Stimulated activated naive CD8-positive, alpha-beta T cell treated with anti-CD3 and anti-CD28 coated beads, Interleukin-15, Interleukin-2, amounts not matched to agents 100 U/mL and 50 U/mL, for 24 hours (primary cell): ENCODE data around the gene CDC42EP1.
A peak's percentile ranks its signal among the peaks of the same experiment; 100 is the strongest.
"Not testable (repeated sequence)": the region's sequence is repeated elsewhere in the genome, so short reads cannot be mapped to it uniquely, and the experiment has no call there.

Experiments
- ATAC-seq: fragments of 150-1000 bp; cut with Tn5 transposase; one replicate; pipeline ENCODE4 v1.10.0; 2021
- DNase-seq: peaks from one replicate; pipeline ENCODE4 v3.0.0; 2021

CDC42EP1 gene

GRCh38 chr22:37581504-37581903, 21.2 kb downstream of the CDC42EP1 start:
- ATAC-seq (no peak), DNase-seq (no peak)

GRCh38 chr22:37582526-37582925, 22.2 kb downstream of the CDC42EP1 start:
- DNase-seq (no peak), ATAC-seq (no peak)

DNA sequence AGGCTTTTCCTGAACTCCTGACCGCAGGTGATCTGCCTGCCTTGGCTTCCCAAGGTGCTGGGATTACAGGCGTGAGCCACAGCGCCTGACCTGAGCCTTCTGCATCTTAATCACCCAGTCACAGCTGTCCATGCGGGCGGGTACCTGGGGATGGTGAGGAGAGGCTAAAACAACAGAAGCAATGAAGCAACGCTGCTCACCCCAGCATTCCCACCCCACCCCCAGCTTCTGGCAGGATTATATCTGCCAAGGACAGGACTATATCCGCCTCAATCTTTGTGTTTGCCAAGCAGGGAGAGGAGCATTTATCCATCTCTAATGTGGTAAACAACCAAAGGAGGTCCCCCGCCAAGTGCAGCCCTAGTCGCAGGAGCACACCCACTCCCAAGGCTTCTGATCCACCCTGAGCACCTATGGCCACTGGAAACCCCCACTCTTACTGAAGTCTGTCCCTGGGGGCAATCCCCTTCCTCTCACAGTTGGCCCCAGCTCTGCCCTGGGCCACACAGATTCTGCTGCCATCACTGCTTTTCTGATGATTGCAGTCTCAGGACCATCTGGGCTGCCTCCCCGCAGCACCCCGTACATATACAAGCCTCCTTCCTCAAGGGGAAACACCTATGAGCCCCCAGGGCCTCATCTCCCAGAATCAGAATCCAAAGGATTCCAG, 28.4 kb downstream of the CDC42EP1 start:
- DNase-seq (no peak), ATAC-seq (no peak)

DNA sequence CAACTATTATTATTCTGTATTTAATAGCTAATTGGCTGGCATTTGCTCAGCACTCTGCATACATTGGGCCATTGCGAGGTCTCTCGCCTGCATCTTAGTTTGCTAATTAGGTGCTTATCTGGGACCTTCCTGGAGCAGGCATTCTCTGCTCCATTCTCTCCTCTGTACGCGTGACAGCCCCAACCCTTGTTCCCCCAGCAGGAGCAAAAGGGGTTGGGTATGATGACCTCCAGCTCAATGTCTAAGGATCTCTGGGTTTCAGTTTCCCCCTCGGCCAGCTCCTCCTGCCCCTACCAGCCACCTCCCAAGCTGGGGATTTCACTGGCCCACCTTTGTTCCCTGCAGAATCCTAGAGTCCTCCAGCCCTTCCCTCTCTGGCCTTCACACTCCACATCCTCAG, 29.4 kb downstream of the CDC42EP1 start:
- DNase-seq (no peak), ATAC-seq (no peak)

DNA sequence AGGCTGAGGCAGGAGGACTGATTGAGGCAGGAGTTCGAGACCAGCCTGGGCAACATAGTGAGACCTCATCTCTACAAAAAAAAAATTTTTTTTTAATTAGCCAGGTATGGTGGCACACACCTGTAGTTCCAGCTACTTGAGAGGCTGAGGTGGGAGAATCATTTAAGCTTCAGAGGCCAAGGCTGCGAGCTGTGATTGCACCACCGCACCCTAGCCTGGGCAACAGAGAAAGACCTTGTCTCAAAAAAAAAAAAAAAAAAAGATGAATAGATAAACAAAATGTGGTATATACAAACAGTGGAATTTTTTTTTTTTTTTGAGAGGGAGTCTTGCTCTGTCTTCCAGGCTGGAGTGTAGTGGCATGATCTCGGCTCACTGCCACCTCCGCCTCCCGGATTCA, 30.8 kb downstream of the CDC42EP1 start:
- not testable (repeated sequence) for DNase-seq

DNA sequence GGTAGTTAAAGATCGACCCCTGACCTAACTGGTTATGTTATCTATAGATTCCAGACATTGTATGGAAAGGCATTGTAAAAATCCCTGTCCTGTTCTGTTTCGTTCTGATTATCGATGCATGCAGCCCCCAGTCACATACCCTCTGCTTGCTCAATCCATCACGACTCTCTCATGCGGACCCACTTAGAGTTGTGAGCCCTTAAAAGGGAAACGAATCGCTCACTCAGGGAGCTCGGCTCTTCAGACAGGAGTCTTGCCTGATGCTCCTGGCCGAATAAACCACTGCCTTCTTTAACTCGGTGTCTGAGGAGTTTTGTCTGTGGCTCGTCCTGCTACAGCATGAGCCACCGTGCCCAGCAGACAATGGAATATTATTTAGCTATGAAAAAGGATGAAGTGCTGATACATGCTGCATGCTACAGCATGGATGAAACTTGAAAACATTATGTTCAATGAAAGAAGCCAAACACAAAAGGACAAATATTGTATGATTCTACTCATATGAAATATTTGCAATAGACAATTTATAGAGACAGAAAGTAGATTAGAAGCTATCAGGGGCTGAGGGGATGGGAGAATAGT, 31.6 kb downstream of the CDC42EP1 start:
- no peak for ATAC-seq
- DNase-seq, result no peak

More for the DNA sequence above, 30.8 kb downstream of the CDC42EP1 start:
- ATAC-seq, result not testable (repeated sequence)

GRCh38 chr22:37594237-37594636, 34.0 kb downstream of the CDC42EP1 start:
- ATAC-seq (no peak), DNase-seq (no peak)

- ATAC-seq (no peak), DNase-seq (no peak)
These were observed 38.9 kb downstream of the CDC42EP1 start for GRCh38 chr22:37599153-37599552.

GRCh38 chr22:37601203-37601539, 40.9 kb downstream of the CDC42EP1 start:
- ATAC-seq (no peak), DNase-seq (no peak)

- ATAC-seq (no peak), DNase-seq (no peak)
These were observed 41.5 kb downstream of the CDC42EP1 start for GRCh38 chr22:37601540-37602442.

- not testable (repeated sequence) for ATAC-seq, DNase-seq
These were observed 42.4 kb downstream of the CDC42EP1 start for GRCh38 chr22:37602546-37603277.

DNA sequence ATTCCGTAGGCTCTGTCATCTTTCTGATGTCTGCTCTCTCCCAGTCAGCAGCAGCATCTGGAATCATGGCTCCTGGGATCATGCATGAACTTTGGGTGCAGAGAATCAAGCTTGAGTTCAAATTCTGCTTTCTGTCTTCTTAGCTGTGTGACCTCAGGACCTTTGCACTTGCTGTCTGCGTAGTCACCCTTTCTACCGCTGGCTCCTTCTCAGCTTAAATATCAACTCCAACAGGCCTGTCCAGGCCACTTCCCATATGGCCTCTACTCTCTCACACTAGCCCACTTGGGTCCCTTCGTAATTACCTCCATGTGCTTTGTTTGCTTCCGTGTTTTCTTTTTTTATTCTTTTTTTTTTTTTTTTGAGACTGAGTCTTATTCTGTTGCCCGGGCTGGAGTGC, 43.8 kb downstream of the CDC42EP1 start:
- DNase-seq (no peak), ATAC-seq (no peak)

GRCh38 chr22:37604875-37605274, 44.6 kb downstream of the CDC42EP1 start:
- no peak for ATAC-seq
- peak; percentile 50 for DNase-seq

DNA sequence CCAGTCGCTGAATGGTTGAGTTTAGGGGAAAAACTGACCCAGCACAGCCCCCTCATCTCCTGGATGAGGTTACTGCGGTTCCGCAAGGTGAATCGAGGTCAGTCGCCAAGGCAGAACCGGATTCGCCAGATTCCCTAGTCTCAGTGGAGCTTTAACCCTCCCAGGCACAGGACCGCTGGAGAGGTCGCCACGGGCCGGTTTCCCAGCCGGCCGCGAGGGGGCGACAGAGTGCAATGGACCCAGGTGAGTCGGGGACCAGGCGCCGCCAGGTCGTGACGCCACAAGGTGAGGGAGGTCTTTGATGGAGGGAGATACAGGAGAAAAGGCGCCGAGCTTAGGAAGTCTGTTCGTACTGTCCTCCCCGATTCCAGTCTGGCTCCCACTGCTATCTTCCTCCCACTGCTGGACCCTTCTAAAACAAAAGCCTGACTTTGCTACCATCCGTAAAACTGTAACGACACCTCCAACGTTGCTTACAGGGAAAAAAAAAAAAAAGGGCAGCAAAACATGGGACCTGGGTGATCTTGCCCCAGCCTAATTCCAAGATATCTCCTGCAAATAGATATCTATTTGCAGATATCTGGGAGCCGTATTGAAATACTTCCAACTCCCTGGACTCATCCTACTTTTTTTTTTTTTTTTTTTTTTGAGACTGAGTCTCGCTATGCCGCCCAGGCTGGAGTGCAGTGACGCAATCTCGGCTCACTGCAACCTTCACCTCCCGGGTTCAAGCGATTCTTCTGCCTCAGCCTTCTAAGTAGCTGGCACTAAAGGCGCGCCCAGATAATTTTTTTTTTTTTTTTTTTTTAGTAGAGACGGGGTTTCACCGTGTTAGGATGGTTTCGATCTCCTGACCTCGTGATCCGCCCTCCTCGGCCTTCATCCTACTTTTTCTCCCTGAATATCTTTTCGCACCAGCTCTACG, 47.0 kb downstream of the CDC42EP1 start:
- DNase-seq (peak; percentile 96), ATAC-seq (peak; percentile 21)

DNA sequence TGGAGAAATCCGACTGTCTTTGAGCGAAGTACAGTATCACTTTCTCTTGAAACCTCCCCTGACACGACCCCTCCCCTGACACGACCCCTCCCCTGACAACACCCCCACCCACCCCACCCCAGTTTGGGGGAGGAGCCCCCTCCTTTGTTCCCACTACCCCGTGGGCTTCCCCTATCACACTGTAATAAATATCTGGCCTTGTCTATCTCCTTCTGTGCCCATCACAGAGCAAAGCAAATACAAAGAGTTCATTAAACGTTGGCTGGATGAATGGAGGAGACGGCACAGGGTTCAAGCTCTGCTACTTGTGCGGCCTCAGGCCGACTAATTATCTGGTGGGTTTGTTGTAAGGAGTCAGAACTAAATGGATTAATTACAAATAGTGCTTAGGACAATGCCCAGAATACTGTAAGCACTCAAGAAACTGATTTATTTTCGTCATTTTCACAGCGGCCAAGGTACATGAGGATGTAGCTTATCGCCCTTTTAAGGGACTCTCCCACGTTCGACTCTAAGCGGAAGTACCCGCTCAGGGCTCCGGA, 47.7 kb downstream of the CDC42EP1 start:
- DNase-seq (peak; percentile 30), ATAC-seq (no peak)

GRCh38 chr22:37608477-37609239, 48.4 kb downstream of the CDC42EP1 start, which contains the start of gene GGA1:
Gene GGA1, plus strand, starts transcription at chr22:37608834. Its CDS starts 27 bp downstream, at chr22:37608861.
- DNase-seq (peak; percentile 97), ATAC-seq (peak; percentile 91)

DNA sequence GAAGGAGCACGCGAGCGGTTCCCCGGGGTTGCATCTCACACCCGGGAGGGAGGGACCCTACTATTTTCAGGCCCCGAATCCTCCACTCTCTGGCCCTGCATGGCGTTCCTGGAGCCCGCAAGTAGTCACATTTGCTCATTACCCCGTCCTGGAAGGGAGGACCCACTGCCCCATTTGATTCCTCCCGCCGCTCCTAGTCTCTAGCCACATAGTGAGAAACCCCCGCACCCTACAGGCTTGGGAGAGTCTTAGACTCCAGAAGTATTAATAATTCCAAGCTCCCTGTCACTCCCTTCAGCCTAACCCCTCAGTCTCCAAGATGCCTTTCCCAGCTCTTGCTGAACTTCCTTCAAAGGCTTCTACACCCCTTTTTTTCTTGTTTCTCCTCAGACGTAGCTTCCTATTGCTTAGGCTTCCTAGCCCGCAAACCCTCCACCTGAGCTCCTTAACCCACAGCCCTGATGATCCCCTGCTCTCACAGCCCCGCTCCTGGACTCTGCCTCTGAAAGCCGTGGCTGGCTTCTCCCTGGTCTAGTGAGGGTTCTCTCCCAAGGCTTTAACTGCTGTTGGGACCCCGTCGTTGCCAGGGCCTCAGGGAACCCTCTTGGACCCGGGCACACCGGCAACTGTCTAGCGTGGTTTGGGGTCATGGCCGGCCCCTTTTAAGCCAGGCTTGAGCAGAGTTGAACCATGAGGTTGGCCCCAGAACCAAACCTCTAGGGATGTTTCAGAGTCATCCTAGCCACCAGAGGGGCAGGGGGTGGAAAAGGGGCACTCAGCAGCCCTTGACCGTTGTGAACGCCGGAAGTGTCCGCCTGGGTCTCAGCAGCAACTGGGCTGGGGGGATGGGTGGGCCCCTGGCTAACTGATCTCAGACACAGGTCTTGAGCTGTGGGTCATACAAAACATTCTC, 49.2 kb downstream of the CDC42EP1 start:
- no peak for ATAC-seq

DNA sequence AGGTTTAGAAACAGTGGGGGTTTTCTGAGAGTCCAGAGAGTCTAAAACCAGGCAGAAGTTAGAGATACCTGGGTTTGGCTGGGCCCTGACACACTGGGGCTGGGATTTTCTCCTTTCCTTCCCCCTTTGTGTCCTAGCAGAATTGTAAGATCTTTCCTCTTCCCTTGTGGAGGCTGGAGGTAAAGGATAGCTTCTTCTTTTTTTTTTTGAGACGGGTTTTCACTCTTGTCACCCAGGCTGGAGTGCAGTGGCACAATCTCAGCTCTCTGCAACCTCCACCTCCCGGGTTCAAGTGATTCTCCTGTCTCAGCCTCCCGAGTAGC, 49.8 kb downstream of the CDC42EP1 start:
- DNase-seq, ATAC-seq: not testable (repeated sequence)

More for the DNA sequence above, 49.2 kb downstream of the CDC42EP1 start:
- DNase-seq, result peak; percentile 30

GRCh38 chr22:37610480-37611129, 50.3 kb downstream of the CDC42EP1 start:
- ATAC-seq, result no peak
- no peak for DNase-seq
